Measurements from ENCODE around the gene AS3MT.

The AS3MT gene

GRCh38 chr10:102935939-102936605, 66.8 kb downstream of the AS3MT start:
- no peak for TF ChIP-seq CTCF (IDR thresholded peaks at IDR 0.05; ENCODE audit: borderline replicate concordance, insufficient read depth, low read depth, low read length)

GRCh38 chr10:102941401-102941800, 72.1 kb downstream of the AS3MT start:
- no peak overlapping the region for H3K4me3 ChIP-seq (ENCODE audit: low read depth, low read length)
- TF ChIP-seq CTCF (IDR thresholded peaks at IDR 0.05; ENCODE audit: borderline replicate concordance, insufficient read depth, low read depth, low read length), result no peak

More at GRCh38 chr10:102935939-102936605, 66.8 kb downstream of the AS3MT start:
- H3K4me3 ChIP-seq (ENCODE audit: low read depth, low read length), result no peak overlapping the region

DNA sequence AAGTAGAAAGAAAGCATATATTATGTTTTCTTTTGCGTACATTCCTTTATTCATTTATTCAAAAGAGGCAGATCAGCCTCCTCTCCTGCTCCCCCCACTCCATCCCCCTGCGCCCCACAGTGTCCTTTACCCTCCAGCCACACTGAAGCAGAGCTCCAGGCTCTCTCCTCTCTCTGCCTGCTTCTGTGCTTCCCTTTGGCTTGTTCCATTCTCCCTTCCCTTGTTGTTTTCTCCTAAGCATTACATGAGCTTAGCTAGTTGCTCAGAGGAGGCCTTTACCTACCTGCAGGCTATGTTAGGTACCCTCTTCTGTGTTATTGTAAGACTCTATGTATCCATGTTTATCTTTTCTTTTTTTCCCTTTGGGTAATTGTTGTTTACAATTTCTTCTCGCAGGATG, 76.2 kb downstream of the AS3MT start:
- no peak overlapping the region for H3K4me3 ChIP-seq (ENCODE audit: low read depth, low read length)
- TF ChIP-seq CTCF (IDR thresholded peaks at IDR 0.05; ENCODE audit: borderline replicate concordance, insufficient read depth, low read depth, low read length), result no peak

GRCh38 chr10:102945962-102946361, 76.7 kb downstream of the AS3MT start:
- TF ChIP-seq CTCF (IDR thresholded peaks at IDR 0.05; ENCODE audit: borderline replicate concordance, insufficient read depth, low read depth, low read length), result no peak
- H3K4me3 ChIP-seq (ENCODE audit: low read depth, low read length), result no peak overlapping the region

- no peak overlapping the region for H3K4me3 ChIP-seq (ENCODE audit: low read depth, low read length)
- no peak for TF ChIP-seq CTCF (IDR thresholded peaks at IDR 0.05; ENCODE audit: borderline replicate concordance, insufficient read depth, low read depth, low read length)
Measured at GRCh38 chr10:102946992-102947391, 77.7 kb downstream of the AS3MT start.

- TF ChIP-seq CTCF (IDR thresholded peaks at IDR 0.05; ENCODE audit: borderline replicate concordance, insufficient read depth, low read depth, low read length), result no peak
- H3K4me3 ChIP-seq (ENCODE audit: low read depth, low read length), result no peak overlapping the region
Measured at GRCh38 chr10:102948176-102948575, 78.9 kb downstream of the AS3MT start.

GRCh38 chr10:102948786-102949185, 79.5 kb downstream of the AS3MT start:
- no peak for TF ChIP-seq CTCF (IDR thresholded peaks at IDR 0.05; ENCODE audit: borderline replicate concordance, insufficient read depth, low read depth, low read length)
- H3K4me3 ChIP-seq (ENCODE audit: low read depth, low read length), result no peak overlapping the region

Data from GM12875 (cell line).